ENCODE measurements around the gene DYNC1I2. TPM values are rescaled to one million over a fixed set of nuclear protein-coding genes. Genes with fewer than 3 reads are reported as not detected.
A peak's percentile ranks its signal among the peaks of the same experiment; 100 is the strongest.

DYNC1I2 gene
- total RNA-seq, 1 experiment from 2014 or later: 89.1 TPM

DNA sequence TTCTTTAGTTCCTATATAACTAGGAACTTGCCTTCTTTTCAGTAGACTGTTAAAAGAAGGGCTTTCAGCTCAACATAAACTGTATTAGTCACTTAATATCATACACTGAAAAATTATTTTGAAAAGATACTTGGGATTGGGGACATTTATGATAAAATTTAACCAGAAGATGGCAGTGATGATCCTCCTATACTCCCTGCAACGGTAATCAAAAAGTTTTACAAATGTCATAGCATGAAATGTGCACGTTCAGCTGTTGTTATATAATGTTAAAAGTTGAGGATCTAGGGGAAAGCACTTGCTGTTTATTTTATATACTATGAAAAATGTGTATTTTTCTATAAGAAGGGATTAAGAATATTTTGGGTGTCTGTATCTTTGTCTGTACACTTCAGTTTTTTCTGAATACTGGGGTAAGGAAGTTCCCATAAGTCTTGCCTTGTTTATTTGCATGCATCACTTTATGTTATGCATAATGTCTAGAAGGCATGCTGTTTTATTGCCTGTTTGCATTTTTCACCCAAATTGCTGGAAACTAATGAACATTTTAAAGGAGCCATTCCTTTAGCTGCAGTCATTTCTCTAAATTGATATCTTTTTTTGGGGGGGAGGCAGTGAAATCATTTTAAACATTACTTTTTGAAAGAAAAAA lies 19.0 kb downstream of the DYNC1I2 start:
- Histone ChIP-seq H3K9me3 (no peaks in the 10 kb centered on the region), H3K36me3 (peaks cover 16% of the 10 kb centered on the region), H3K27me3 (no peaks in the 10 kb centered on the region), H3K4me3 (no peak overlapping the region)
- no peak for DNase-seq

- Histone ChIP-seq H3K36me3 (peaks cover 13% of the 10 kb centered on the region), H3K27me3 (no peaks in the 10 kb centered on the region), H3K9me3 (no peaks in the 10 kb centered on the region), H3K4me3 (no peak overlapping the region)
- DNase-seq: no peak
These were observed 20.5 kb downstream of the DYNC1I2 start for GRCh38 chr2:171707752-171708151.

DNA sequence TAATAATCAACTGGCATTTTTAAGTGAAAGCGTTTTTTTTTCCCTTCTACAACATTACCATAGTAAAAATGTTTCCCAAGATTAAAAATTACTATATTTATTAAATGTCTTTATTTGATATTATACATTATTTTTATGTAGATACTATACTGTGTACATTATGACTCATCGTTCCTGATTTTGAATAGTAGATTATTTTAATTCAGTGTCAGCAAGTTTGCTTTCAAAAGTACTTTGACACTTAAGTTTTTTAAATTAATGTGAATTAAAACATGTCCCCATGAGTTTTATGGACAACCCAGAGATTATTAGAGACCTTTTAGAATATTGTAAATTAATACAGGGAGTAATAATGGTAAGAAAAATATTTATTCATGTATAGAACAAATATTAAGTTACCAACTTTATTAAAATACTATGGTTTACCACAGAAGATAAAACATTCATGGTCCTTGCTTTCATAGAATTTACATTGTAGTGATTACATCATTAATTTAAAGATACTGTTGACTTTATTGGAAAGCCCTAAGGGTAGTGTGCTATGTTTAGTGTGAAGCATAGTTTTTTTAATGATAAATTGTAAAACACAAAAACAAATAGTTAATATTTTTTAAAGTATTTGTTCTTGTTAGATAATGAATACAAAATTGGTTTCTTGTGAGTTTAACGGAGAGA lies 21.9 kb downstream of the DYNC1I2 start:
- Histone ChIP-seq H3K4me3 (no peak overlapping the region), H3K9me3 (no peaks in the 10 kb centered on the region), H3K36me3 (peaks cover 13% of the 10 kb centered on the region), H3K27me3 (no peaks in the 10 kb centered on the region)
- no peak for DNase-seq

DNA sequence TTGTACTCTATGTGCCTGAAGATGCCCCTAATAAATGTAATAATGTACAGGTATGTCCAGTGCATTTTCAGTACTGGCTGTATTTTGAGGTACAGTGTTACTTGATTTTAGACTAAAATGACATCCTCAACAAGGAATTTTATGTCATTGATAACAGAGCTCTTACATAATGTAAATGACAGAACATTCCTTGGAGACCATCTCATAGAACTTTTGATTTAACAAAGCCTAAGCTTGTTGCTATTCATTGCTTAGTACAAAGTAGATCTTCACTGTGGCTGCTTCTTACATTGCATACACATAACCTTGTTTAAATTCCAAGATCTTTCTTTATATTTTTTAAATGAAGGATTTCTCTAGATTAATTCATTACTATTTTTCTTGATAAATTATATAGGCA lies 24.1 kb downstream of the DYNC1I2 start:
- no peak overlapping the region for H3K4me3 ChIP-seq
- no peak for DNase-seq
- peaks cover 20% of the 10 kb centered on the region for H3K36me3 ChIP-seq
- H3K9me3 ChIP-seq: no peaks in the 10 kb centered on the region
- H3K27me3 ChIP-seq: no peaks in the 10 kb centered on the region

DNA sequence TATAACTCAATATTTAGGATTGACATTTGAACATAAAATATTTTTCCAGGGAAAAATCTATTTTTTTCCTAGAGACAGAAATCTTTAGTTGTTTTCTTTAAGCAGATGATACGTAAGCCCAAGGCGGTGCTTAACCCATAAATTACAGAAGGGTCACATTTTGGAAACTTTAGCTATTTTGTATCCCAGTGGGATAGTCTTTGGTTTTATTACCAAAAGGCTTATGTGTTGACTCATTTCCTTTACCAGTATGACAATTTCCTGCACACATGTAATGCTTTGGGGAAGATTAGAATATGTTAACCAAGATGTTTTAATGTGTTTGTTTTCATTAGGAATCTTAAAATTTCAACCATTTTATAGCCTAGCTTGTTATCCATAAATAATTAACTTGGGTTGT lies 24.8 kb downstream of the DYNC1I2 start:
- Histone ChIP-seq H3K36me3 (peaks cover 24% of the 10 kb centered on the region), H3K9me3 (no peaks in the 10 kb centered on the region), H3K27me3 (no peaks in the 10 kb centered on the region), H3K4me3 (no peak overlapping the region)
- DNase-seq: no peak

DNA sequence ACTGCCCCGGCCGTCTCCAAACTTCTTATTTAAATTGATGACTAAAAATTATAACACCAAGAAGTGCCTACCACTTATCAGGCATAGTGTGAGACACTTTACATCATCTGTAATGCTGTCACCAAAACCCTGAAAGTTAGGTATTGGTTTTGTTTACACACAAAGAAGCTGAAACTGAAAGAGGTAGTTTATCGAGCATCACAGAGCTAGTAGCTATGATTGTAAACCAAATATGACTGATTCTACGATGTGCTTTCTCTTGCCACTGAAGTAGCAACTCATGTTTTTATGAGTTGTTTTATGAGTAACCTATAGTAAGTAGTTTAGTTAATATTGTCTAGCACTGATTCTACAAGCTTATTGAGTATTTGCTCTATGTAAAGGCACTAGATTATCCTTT lies 31.5 kb downstream of the DYNC1I2 start:
- no peak overlapping the region for H3K4me3 ChIP-seq
- DNase-seq: no peak
- H3K9me3 ChIP-seq: no peaks in the 10 kb centered on the region
- no peaks in the 10 kb centered on the region for H3K27me3 ChIP-seq
- peaks cover 44% of the 10 kb centered on the region for H3K36me3 ChIP-seq

DNA sequence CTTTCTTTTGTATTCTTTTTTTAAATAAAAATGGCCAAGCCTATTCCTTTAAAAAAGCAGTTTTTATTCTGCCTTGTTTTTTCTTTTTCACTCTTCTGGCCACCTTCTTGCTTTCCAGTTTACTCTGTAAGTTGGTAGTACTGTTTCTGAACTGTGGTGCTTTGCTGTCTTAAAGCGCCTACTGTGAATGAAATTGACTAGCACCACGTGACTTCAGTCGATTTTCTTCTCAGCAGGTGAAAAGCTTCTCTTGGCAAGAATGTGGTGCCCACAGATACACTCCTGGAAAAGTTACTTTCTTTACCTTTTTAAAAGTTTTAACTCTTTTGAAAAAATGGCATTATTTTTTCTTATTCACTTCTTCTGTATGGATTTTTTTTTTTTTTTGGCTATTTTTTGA lies 32.4 kb downstream of the DYNC1I2 start:
- peaks cover 47% of the 10 kb centered on the region for H3K36me3 ChIP-seq

DNA sequence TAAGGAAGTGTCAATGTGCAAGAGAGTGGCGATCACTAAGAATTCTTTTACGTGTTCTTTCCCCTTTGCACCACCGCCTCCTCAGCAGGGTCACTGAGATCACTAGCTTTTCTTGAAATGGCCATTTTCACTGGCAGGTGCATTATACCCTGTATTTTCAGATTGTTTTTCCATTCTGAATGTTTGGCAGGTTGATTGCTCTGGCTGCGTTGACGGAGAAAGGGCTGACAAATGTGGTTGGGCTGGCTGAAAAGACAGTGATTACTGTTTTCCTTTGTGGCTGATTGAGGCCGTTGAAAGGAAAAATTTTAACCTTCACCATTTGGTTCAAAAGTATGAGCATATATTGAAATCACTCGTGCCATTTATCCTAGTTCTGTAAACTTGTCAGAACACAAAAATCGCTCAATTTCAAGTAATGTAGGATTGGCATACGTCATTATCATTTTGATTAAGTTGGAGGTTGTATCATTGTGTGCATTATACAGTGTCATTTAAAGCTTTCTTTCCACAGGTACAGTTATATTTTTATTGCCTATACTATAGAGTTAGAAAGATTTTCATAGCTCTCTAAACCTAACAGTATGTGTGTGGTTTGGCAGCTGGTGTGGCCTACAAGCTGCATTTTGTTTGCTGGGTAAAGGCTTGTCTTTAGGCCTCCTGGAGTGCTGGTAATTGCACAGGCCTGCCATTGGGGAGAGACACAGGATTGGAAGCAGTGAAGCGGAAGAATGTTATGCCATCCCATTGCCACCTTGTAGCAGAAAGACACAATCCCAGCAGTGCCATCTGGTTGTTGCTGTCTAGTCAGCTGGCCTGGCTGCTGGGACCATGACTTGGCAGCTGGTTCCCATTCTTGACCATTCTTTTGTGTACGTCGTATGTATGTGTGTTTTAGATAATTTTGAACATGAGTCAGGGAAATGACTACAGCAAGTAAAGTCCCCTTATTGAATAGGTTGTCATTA lies 36.7 kb downstream of the DYNC1I2 start:
- H3K4me3 ChIP-seq: no peak overlapping the region
- peak; percentile 39 for DNase-seq
- H3K27me3 ChIP-seq: no peaks in the 10 kb centered on the region
- H3K9me3 ChIP-seq: no peaks in the 10 kb centered on the region
- peaks cover 43% of the 10 kb centered on the region for H3K36me3 ChIP-seq

More for the DNA sequence above, 32.4 kb downstream of the DYNC1I2 start:
- no peak overlapping the region for H3K4me3 ChIP-seq
- no peaks in the 10 kb centered on the region for H3K27me3 ChIP-seq
- no peak for DNase-seq
- no peaks in the 10 kb centered on the region for H3K9me3 ChIP-seq

DNA sequence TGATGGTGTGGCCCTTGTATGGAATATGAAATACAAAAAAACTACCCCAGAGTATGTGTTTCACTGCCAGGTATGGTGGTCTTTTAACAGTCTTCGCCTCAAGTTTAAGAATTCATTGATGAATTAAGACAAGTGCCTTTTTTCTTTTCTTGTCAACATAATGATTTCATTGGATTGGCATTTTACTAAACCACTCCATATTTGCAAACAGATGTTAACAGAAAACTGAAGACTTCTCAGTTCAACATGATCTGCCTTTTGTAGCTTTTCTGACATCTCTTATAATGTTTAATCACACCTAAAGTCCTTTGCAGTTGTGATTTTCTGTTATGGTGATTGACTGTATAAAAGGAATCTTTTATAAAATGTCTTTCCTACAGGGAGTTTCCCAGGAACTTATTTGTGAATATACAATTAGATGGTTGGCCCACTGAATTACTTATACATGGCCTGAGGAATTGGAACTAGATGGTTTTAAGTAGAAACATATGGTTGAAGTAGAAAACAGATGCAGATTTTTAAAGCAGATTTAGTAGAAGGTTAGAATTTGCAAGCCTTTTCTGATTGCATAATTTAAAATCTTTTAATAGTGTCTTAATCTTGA lies 39.7 kb downstream of the DYNC1I2 start:
- peaks cover 50% of the 10 kb centered on the region for H3K36me3 ChIP-seq
- no peak for DNase-seq
- H3K9me3 ChIP-seq: no peaks in the 10 kb centered on the region
- no peak overlapping the region for H3K4me3 ChIP-seq
- H3K27me3 ChIP-seq: no peaks in the 10 kb centered on the region

DNA sequence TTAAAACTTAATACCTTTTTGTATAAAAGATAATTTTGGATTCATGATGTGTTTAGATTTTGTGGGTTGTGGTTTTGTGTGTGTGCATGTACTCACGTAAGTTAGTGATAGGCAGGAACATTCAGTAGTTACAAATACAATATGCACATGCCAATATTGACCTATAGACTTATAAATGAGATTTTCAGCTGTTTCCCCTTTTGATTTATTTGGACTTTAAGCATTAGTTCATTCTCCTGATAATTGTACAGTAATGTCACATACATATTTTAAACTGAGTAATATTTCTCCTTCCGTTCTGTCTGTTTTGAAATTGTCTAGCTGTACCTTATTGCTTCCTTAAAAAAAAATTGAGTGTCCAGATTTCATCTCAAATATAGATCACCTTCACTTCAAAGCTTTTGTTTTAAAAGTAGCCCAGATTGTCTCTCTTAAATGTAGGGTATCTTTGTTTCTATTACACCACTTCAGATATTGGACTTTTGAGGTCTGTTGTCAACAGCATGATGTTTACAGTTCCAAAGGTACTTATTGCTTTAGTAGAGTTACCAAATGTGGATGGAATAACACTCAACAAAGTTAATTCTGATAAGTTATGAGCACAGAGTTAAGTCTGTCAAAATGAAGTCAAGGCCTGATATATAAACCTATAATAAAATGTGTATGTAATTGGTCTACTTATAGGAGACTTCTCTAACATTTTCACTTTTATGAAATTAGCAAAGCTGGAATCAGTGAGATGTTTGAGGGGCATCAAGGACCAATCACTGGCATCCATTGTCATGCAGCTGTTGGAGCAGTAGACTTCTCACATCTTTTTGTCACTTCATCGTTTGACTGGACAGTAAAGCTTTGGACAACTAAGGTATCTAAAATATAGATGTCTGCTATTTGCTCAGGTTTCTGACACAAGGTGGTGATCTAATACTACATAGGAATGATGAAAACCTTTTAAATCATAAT lies 42.0 kb downstream of the DYNC1I2 start:
- Histone ChIP-seq H3K4me3 (no peak overlapping the region), H3K9me3 (no peaks in the 10 kb centered on the region), H3K36me3 (peaks cover 50% of the 10 kb centered on the region), H3K27me3 (no peaks in the 10 kb centered on the region)
- no peak for DNase-seq

- Histone ChIP-seq H3K27me3 (no peaks in the 10 kb centered on the region), H3K36me3 (peaks cover 57% of the 10 kb centered on the region)
- no peak for DNase-seq
These were observed 42.7 kb downstream of the DYNC1I2 start for GRCh38 chr2:171729952-171730317.

DNA sequence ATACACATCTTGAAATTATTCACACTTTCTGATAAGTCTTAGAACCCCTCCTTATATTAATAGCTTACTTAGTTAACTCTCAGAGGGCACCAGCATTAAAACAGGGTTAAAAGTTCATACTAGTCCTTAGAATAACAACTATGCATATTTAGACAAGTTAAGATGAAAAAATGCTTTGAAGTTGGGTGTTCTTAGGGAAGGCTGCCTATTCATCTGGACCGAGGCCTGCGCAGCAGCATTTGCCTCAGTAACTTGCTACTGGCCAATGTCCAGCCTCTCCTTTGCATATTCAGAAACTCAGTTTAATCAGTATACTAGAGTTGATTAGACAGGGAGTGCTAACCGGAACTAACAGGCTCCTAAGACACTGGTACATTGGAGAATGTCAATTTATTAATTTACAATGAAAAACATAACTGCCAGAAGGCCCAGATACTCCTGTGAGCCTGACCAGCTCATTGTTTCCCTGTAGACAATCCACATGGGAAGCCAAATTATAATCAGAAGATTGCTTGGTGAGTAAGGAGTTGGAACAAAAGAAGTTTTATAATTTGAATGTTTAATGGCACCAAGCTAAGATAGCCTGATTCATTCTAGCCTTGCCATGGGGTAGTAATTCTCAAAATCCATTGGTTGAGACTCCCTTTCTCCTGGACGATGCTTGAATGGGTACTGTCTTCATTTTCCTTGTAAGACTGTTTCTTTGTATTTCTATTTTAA lies 48.9 kb downstream of the DYNC1I2 start:
- DNase-seq: no peak
- Histone ChIP-seq H3K4me3 (no peak overlapping the region), H3K9me3 (no peaks in the 10 kb centered on the region), H3K27me3 (no peaks in the 10 kb centered on the region), H3K36me3 (peaks cover 32% of the 10 kb centered on the region)

More at GRCh38 chr2:171729952-171730317, 42.7 kb downstream of the DYNC1I2 start:
- H3K9me3 ChIP-seq: no peaks in the 10 kb centered on the region
- no peak overlapping the region for H3K4me3 ChIP-seq

- Histone ChIP-seq H3K9me3 (no peaks in the 10 kb centered on the region), H3K36me3 (peaks cover 36% of the 10 kb centered on the region), H3K4me3 (no peak overlapping the region), H3K27me3 (no peaks in the 10 kb centered on the region)
- no peak for DNase-seq
These were observed 53.9 kb downstream of the DYNC1I2 start for GRCh38 chr2:171741189-171741588.

DNA sequence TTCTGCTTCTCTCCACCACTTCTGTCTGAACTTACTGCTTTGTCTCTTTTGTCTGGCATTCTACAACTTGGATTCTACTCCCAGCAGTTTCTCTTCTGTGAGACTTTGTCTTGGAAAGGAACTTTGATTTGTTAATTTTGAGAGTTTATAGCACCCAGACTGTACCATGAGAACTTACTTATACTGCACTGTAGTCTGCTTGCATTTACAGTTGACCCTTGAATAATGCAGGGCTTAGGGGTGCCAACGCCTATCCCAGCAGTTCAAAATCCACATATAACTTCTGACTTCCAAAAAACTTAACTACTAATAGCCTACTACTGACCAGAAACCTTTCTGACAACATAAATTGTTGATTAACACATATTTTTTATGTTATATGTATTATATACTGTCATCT lies 55.5 kb downstream of the DYNC1I2 start:
- no peaks in the 10 kb centered on the region for H3K27me3 ChIP-seq
- H3K4me3 ChIP-seq: no peak overlapping the region
- no peak for DNase-seq
- H3K36me3 ChIP-seq: peaks cover 33% of the 10 kb centered on the region
- no peaks in the 10 kb centered on the region for H3K9me3 ChIP-seq

DNA sequence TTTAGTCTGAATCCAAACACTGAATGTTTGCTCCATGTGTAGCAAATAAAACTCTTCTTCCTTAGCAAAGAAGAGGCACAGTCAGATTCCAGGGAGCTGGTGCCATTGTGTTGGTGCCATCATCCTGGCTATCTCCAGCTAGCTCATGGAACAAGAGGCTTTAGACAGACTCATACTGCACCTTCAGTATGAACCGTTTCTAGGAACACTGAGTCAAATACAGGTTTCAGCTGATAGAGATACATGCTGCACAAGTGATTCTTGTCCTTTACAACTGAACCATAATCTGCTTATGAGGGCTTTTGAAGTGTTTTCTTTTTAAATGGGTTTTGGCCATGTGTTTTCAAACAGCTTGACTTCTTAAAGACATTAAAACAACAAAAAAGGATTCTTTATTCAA lies 57.9 kb downstream of the DYNC1I2 start:
- H3K27me3 ChIP-seq: no peaks in the 10 kb centered on the region
- peaks cover 32% of the 10 kb centered on the region for H3K36me3 ChIP-seq
- no peak for DNase-seq
- H3K4me3 ChIP-seq: no peak overlapping the region
- no peaks in the 10 kb centered on the region for H3K9me3 ChIP-seq
